ENCODE results near the gene PRC1. TPM values are rescaled to one million over a fixed set of nuclear protein-coding genes. Genes with fewer than 3 reads are reported as not detected.

Gene PRC1
- total RNA-seq, 1 donor from 2014 or later, result 13.5 TPM

DNA sequence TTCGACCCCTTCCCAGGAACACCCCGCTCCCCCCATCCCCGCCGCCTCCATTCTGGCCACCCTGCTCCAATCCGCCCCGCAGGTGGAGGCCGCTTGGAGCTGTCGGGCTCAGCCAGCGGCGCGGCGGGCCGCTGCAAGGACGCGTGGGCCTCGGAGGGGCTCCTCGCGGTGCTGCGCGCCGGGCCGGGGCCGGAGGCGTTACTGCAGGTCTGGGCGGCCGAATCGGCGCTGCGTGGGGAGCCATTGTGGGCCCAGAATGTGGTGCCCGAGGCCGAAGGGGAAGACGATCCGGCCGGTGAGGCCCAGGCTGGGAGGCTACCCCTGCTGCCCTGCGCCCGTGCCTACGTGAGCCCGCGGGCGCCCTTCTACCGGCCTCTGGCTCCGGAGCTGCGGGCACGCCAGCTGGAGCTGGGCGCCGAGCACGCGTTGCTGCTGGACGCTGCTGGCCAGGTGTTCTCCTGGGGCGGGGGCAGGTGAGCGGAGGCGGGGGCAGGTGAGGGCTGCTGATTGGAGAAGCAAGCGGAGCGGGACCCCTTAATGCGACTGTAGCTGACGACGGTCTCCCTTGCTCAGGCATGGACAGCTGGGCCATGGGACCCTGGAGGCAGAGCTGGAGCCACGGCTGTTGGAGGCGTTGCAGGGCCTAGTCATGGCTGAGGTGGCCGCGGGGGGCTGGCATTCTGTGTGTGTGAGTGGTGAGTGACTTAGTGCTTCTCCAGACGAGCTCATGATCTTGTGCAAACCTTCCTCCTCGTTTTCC lies 37.1 kb downstream of the PRC1 start:
- no peak for FAIRE-seq
- peak in 1 of 2 donors; percentile 41 for DNase-seq (ENCODE audit: low spot score in 2 of 2)

DNA sequence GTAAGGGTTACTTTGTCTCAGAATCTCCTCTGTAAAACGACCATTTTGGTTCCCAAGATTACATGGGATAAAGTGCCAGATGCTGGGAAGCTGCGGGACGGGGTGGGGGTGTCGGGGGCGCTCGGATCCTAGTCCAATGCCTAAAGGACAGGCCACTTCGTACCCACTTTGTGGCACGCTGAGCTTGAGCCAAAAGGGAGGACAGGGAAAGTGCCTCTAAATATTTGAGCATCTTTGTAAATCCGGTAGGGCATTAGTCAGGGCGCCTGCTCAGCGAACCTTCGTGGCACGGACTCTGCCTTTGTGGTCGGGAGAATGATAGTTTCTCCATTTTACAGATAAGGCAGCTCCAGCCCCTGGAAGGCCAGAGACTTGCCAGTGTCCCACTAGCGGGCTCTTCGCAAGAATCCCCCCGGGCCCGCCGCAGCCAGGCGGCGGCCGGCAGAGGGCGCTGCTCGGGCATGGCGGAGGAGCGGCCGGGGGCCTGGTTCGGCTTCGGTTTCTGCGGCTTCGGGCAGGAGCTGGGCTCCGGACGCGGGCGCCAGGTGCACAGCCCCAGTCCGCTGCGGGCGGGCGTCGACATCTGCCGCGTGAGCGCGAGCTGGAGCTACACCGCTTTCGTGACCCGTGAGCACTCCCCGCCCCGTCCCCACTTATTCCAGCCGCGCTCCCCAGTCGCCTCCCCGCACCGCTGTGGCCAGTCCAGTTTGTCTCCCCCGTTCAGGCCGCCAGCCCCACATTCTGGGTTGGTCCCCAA lies 37.9 kb downstream of the PRC1 start:
- peak; percentile 85 to 89 for DNase-seq (ENCODE audit: low spot score in 2 of 2)
- no peak for FAIRE-seq

GRCh38 chr15:90955624-90956273 lies 38.6 kb downstream of the PRC1 start:
- no peak for FAIRE-seq
- DNase-seq (ENCODE audit: low spot score in 2 of 2), result no peak

GRCh38 chr15:90954712-90955623 lies 39.4 kb downstream of the PRC1 start, which contains the start of gene RCCD1:
Gene RCCD1, plus strand, starts transcription at chr15:90954884. Its CDS starts 1,851 bp downstream, at chr15:90956735.
- FAIRE-seq (no peak), DNase-seq (ENCODE audit: low spot score in 2 of 2) (peak; percentile 98 to 99)

DNA sequence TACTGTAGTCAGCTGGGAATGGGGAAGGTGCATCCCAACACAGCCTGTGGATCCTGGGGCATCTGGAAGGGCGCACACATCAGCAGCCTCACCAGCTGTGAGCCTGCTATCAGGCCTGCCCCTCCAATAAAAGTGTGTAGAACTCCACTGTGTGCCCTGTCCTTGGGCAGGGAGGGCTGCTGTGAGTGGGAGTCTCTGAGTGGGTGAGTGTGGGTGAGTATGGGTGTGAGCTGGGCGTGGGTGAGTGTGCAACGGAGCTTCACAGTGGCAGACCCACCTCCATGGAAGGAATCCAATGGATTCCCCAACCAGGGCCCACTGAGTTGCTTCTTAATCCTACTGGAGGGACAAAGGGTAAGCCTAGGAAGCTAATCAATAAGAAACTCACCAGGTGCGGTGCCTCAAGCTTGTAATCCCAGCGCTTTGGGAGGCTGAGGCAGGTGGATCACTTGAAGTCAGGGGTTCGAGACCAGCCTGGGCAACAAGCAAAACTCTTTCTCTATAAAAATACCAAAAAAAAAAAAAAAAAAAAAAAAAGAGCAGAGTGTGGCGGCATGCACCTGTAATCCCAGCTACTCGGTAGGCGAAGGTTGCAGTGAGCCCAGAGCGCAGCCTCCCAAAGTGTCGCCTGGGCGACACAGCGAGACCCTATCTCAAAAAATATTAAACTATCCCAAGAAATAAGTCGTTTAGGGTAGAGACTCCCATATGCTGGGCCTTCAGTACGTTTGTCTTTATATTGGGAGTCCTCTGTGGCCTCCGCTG lies 40.2 kb downstream of the PRC1 start:
- DNase-seq (ENCODE audit: low spot score in 2 of 2) (no peak), FAIRE-seq (no peak)

GRCh38 chr15:90952901-90953677 lies 41.2 kb downstream of the PRC1 start:
- DNase-seq (ENCODE audit: low spot score in 2 of 2) (no peak), FAIRE-seq (no peak)

DNA sequence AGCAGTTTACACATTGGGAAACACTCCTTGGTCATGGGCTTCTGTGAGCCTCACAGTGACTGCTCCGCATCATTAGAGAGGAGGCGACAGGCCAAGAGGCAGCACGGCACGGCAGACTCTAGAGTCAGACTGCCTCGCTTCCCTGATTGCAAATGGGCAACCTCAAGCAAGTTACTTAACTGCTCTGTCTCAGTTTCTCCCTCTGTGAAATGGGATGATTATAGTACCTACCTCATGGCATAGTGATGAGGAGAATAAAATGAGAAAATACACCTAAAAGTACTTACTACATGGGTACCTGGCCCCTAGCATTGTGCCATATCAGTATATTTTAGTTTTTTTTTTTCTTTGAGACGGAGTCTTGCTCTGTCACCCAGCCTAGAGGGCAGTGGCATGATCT lies 43.7 kb downstream of the PRC1 start:
- FAIRE-seq (no peak), DNase-seq (ENCODE audit: low spot score in 2 of 2) (no peak)

DNA sequence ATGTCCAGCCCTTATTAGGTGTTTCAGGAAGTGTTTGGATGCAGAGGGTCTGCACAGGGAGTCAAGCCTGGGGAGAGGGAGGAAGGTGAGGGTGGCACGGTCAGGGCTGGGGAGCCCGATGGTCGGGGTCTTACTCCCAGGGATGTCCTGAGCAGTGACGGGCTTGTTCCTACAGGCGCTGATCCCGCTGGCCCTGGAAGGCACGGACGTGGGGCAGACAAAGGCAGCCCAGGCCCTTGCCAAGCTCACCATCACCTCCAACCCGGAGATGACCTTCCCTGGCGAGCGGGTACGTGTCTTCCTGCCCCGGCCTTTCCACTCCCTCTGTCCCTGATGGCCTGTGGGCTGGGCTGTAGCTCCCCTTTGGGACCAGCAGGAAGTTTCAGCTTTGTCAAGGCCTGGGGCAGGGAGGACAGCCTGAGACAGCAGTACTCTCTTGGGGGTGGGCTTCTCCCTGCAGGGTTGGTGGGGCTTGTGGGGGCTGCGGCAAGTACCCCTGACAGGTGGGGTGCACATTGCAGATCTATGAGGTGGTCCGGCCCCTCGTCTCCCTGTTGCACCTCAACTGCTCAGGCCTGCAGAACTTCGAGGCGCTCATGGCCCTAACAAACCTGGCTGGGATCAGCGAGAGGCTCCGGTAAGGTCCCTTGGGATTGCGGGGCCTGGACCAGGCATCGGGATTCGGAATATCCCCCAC lies 44.2 kb downstream of the PRC1 start:
- no peak for FAIRE-seq
- no peak for DNase-seq (ENCODE audit: low spot score in 2 of 2)

DNA sequence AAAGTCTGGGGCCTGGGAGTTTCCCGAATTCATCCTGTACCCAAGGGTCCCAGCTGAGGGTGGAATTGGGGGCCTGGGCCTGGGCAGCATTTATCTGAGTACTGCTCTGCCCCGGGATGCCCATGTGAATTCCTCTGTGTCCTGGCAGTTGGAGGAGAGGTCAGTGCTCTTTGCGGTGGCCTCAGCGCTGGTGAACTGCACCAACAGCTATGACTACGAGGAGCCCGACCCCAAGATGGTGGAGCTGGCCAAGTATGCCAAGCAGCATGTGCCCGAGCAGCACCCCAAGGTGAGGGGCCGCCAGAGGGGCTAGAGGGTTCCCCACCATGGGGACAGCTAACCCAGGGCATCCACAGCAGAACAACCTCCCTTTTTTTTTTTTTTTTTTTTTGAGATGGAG lies 45.8 kb downstream of the PRC1 start:
- no peak for DNase-seq (ENCODE audit: low spot score in 2 of 2)
- no peak for FAIRE-seq

DNA sequence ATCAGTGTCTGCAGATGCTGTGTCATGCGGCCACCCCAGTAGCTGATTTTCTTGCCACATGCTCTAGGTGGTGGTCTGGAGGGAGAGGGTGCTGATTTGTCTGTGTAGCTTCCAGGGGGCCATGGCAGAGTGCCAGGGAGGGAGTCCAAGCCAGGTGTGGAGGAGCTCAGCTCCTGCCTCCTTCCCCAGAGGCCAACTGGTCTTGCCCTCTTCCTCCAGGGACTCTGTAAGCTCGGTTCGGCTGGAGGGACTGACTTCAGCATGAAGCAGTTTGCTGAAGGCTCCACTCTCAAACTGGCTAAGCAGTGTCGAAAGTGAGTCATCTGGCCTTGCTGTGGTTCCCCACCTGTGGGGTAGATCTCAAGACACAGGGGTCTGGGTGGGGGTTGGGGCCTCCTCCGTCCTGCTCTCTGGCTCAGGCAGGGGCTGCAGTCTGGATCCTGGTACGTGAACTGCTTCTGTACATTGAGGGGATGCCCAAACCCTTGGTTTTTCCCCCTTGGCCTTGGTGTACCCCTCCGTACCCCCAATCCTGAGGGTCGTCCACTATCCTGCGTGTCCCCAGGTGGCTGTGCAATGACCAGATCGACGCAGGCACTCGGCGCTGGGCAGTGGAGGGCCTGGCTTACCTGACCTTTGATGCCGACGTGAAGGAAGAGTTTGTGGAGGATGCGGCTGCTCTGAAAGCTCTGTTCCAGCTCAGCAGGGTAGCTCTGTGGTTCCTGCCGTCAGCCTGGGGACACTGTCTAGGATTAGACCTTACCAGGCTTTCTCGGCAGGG lies 46.6 kb downstream of the PRC1 start:
- FAIRE-seq (no peak), DNase-seq (ENCODE audit: low spot score in 2 of 2) (peak in 1 of 2 donors; percentile 9)

- DNase-seq (ENCODE audit: low spot score in 2 of 2), result peak in 1 of 2 donors; percentile 10
- no peak for FAIRE-seq
Measured at GRCh38 chr15:90946941-90947576, 47.3 kb downstream of the PRC1 start.

DNA sequence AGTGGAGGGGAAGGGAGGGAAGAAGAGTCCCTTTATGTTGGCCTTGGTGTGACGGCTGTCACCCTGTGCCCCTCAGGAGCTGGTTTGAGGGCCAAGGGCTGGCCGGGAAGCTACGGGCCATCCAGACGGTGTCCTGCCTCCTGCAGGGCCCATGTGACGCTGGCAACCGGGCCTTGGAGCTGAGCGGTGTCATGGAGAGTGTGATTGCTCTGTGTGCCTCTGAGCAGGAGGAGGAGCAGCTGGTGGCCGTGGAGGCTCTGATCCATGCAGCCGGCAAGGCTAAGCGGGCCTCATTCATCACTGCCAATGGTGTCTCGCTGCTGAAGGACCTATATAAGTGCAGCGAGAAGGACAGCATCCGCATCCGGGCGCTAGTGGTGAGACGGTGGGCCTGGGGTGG lies 47.8 kb downstream of the PRC1 start:
- FAIRE-seq, result no peak
- peak in 1 of 2 donors; percentile 7 for DNase-seq (ENCODE audit: low spot score in 2 of 2)

GRCh38 chr15:90945091-90945490 lies 49.2 kb downstream of the PRC1 start:
- FAIRE-seq, result no peak
- DNase-seq (ENCODE audit: low spot score in 2 of 2), result peak in 1 of 2 donors; percentile 5

DNA sequence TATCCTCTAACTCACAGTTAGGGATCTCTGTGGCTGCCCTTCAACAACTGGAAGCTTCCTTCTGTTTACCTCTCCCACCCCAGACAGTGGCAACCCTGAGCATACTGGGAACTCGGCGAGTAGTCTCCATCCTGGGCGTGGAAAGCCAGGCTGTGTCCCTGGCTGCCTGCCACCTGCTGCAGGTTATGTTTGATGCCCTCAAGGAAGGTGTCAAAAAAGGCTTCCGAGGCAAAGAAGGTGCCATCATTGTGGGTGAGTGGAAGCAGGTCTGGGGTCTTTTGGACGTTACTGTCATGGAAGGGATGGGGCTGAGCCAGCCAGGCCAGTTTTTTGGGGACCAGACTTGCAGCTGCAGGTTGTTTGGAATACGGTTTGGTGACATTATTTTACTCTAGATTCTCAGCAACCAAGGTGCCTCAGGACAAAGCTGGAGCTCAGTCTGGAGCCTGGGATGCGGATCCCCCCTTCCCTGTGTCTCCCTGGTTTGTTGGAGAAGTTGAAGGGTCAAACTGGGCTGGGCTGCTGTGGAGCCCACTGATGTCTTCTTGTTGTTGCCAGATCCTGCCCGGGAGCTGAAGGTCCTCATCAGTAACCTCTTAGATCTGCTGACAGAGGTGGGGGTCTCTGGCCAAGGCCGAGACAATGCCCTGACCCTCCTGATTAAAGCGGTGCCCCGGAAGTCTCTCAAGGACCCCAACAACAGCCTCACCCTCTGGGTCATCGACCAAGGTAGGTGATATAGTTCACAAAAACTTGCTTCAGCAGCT lies 51.8 kb downstream of the PRC1 start:
- FAIRE-seq (no peak), DNase-seq (ENCODE audit: low spot score in 2 of 2) (no peak)

DNA sequence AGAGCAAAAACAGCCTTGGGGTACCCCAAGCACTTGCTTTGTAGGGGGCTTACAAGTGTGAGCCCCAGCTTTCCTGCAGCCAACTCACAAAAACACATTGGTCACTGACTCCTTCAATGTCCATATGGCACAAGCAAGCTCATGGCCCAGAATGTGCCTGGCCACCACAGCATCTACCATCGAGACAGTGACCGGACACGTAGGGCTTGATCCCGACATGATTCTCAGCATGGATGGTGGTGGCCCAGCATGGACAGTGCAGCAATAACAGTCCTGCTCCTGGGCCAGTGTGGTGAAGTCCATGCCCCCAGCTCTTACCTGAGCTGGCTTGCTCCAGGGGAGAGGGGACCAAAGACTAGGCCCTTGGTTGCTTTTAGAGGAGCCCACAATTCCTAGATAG lies 53.3 kb downstream of the PRC1 start:
- FAIRE-seq (no peak), DNase-seq (ENCODE audit: low spot score in 2 of 2) (no peak)

DNA sequence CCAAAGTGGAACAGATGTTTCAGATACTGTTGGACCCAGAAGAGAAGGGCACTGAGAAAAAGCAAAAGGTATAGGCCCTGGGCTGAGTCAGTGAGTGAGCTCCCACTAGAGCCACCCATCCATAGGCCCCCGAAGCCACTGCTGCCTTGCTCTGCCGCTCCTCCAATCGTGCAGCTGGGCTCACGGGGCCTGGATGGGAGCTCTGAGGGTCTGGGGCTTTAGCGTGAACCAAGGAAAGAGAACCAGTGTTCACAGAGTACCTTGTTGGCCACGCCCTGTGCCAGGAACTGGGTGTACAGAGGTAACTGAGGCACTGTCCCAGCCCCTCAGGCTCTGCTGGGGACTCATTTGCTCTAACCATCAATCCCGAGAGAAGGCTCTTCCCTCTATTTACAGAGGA lies 54.6 kb downstream of the PRC1 start:
- DNase-seq (ENCODE audit: low spot score in 2 of 2), result no peak
- FAIRE-seq, result no peak

All from frontal cortex (tissue), 4 donors.